Activated T-helper 9 cell treated with anti-CD3 and anti-CD28 coated beads, Interleukin-2, amount 50 U/mL, for 16 hours (primary cell): Measurements from ENCODE around the gene C19orf81.

Source experiments
- DNase-seq: peaks from one replicate; pipeline ENCODE4 v3.0.0-alpha.2; 2020; ENCODE audit warnings: low read depth

C19orf81 gene

GRCh38 chr19:50659318-50660087 is 10.3 kb downstream of the C19orf81 start:
- DNase-seq, result no peak

- no peak for DNase-seq
These were observed 10.8 kb downstream of the C19orf81 start for GRCh38 chr19:50660088-50660366.

- no peak for DNase-seq
These were observed 11.8 kb downstream of the C19orf81 start for GRCh38 chr19:50661023-50661422.

DNA sequence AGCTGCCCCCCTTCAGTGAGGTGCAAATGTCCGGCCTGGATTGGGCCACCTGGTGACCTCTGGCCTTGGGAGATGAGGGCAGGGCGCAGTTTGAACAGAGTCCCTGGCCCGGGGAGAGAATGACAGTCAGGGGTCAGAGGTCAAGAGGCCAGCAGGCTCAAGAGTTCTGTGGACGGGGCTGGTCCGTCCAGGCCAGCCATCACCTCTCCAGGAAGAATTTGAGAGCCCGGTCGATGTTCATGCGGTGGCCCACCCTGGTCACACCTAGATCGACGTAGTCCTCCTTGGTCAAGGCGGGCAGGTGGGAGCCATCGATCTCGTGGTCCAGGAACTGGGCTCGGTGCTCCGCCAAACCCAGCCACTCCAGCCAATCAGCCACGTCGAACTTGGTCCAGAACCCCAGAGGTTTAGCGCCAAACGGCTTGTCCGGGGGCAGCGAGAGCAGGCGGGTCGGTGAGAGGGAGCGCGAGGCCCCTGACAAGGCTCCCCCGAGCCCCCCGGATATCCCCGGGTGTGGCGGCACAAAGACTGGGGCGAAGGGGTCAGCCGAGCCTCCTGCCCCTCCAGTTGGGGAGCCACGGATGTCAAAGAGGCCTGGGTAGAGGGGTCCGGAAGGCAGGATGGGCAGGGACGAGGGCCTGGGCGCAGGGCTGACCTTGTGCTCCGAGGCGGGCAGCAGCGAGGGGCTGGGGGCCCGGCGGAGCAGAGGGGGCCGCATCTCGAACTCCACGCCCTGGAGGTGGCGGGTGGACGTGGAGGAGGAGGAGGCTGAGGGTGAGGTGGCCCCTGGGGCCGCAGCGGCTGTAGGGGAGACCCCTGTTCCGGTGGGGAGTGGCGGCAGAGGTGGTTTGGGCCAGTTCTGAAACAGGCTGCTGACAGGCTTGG is 12.8 kb downstream of the C19orf81 start:
- no peak for DNase-seq

DNA sequence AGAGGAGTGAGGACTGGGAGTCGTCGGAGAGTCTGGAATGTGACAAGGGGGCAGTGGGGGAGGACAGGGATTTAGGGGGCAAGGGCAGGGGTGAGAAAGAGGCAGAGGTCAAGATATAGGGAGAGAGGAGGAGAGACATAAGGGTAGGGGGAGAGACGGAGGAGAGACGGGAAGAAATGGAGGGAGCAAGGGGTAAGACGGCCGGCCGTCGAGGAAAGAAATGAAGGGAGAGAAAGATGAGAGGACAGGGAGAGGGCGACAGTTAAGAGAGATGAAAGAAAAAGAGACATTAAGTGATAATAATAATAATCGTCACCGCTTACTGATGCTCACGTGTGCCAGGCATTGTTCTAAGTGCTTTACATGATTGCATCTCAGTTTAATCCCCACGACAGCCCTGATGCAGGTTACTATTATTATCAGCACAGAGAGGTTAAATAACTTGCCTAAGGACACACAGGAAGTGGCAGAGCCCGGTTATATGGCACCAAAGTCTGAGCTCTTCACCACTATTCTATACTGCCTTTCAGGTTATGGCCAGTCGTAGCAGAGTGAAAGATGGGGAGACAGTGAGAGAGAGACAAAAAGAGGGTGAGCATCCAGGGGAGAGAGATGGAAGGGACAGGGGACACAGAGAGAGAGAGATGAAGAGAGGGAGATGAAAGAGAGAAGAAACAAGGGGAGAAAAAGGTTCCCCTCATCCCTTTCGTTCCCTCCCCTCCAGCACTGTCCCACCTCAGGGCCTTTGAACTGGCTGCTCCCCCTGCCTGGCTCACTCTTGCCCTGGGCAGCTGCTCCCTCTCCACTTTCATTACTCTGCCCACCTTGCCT is 13.6 kb downstream of the C19orf81 start:
- DNase-seq, result no peak

- DNase-seq, result no peak
These were observed 14.2 kb downstream of the C19orf81 start for GRCh38 chr19:50663482-50663790.

- DNase-seq, result no peak
These were observed 15.0 kb downstream of the C19orf81 start for GRCh38 chr19:50664204-50664603.

- no peak for DNase-seq
These were observed 17.3 kb downstream of the C19orf81 start for GRCh38 chr19:50666346-50667176.

DNA sequence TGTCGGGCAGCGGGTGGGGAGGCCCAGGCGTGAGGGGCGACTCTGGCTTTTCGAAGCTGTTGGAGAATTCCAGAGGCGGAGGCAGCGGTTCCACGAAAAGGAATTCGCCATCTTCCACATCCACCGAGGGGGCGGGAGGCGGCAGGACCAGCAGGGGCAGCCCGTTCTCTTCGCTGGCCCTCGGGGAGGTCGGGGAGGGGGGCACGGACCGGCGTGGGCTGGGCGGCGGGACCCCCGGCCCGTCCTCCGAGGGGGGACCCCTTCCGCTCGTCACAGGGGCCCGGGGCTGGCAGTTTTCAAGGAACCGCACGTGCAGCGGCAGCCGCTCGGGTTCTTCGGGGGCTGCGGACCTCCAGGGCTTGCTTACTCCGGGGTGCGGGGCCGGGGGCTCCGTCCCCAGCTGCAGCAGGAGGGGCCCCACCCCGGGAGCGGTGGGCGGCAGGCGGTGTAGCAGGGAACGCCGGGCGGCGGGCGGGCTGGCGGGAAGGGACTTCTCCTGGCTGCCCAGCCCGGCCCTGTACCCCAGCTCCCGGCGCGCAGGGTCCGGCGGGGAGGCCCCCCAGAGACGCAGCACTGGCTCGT is 18.0 kb downstream of the C19orf81 start:
- DNase-seq, result no peak

GRCh38 chr19:50667759-50668231 is 18.6 kb downstream of the C19orf81 start:
- no peak for DNase-seq

GRCh38 chr19:50668416-50668815 is 19.2 kb downstream of the C19orf81 start:
- DNase-seq, result no peak

- DNase-seq, result no peak
These were observed 19.6 kb downstream of the C19orf81 start for GRCh38 chr19:50668879-50669278.

- no peak for DNase-seq
These were observed 20.3 kb downstream of the C19orf81 start for GRCh38 chr19:50669302-50670101.

DNA sequence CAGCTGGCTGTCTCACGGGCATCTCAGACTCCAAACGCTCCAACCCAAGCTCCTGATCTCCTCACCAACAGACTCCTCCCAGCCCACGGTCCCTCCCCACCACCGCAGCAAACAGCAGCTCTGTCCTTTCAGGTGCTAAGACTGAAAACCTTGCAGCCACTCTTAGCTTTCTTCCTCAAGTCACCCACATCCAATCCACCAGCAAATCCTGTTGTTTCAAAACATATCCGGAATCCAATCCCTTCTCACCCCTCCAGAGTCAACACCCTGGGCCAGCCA is 20.8 kb downstream of the C19orf81 start:
- DNase-seq, result no peak

- no peak for DNase-seq
These were observed 23.9 kb downstream of the C19orf81 start for GRCh38 chr19:50673118-50673517.

DNA sequence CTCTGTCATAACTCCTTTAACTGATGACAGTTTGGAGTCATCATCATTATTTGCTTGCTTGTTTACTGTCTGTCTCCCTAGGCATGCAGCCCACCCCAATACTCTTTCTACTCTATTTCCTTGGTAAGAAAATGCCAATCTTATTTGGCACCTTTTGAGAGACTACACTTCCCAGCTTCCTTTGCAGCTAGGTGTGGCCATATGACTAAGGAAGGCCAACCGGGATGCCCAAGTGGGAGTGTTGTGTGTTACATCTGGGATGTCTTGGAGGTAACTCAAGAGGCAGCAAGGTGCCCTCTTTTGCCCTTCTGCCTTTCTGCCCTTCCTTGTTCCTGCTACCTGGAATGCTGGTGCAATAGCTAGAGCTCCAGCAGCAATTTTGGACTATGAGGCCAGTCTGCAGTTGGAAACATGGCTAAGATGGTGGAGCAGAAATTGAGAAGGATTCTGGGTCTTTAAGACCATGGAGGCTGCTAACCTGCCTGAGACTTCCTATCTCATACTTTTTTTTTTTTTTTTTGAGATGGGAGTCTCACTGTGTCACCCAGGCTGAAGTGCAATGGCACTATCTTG is 27.5 kb downstream of the C19orf81 start:
- DNase-seq, result no peak

DNA sequence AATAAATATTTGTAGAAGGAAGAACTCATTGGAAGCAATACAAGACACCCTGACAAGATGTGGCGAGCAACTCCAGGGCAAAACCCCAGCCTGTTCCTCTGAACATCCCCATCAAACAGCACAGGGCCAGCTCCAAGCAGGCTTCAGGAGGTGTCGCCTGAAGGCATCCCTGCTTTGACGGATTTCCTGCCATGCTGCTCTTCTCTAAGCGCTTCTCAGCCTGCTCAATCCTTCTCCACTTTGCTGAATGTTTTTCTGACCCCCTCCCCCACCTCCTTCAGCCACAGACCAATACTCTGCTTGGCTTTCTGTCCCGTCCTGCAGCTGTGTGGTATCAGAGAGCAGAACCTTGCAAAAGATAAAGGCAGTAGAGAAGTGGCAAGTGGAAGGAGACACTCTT is 28.4 kb downstream of the C19orf81 start:
- no peak for DNase-seq

DNA sequence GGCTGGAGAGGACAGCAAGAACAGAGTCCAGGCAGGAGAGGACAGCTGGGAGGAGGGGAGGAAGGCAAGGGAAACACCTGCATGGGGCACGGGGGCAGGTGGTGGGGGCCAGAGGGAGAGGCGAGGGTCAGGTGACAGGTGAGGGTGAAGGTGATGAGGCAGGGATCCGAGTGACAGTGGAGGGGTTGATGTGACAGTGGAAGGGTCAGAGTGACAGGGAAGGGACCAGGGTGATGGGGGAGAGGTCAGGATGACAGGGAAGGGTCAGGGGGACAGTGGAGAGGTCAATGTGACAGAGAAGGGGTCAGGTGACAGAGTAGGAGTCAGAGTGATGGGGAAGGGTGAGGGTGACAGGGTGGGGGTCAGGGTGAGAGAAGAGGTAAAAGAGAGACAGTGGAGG is 29.1 kb downstream of the C19orf81 start:
- DNase-seq, result no peak

GRCh38 chr19:50679177-50680125 is 30.2 kb downstream of the C19orf81 start:
- peak; percentile 48 for DNase-seq
